ENCODE results near the gene OTOG. TPM values are rescaled to one million over a fixed set of nuclear protein-coding genes. Genes with fewer than 3 reads are reported as not detected.

Gene OTOG
- total RNA-seq, 1 experiment from 2014 or later, result 0.35 TPM

DNA sequence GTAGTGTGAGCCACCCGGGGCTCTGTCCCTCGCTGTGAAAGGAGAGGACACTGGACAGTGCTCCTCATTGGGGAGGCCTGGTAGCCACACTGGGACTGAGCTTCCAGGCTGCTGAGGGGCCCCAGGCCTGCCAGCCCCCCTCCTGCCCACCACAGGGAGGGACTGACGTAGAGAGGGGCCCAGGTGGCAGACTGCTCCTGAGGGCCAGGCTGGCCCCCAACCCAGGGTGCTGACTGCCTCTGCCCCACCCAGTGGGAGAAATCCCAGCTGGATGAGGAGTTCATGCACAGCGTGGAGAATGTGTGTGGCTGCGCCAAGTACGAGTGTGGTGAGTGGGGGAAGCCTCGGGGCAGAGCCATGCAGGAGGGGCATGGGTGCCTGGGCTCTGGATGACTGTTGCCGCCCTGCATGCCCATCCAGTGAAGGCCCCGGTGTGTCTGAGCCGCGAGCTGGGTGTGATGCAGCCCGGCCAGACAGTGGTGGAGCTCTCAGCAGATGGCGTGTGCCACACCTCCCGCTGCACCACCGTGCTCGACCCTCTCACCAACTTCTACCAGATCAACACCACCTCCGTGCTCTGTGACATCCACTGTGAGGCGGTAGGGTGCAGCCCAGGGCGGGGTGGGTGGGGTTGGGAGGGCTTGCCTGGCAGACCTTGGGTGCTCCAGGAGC is 93.6 kb downstream of the OTOG start:
- Histone ChIP-seq H3K18ac (ENCODE audit: insufficient read length, low read depth, low read length) (no peak overlapping the region), H3K79me1 (ENCODE audit: insufficient read depth, low read depth, low read length, poor library complexity, severe bottlenecking) (no peaks in the 10 kb centered on the region), H3K4ac (ENCODE audit: low read depth, low read length) (no peak overlapping the region), H2BK12ac (ENCODE audit: insufficient read length, low read depth, low read length) (no peak overlapping the region), H3K14ac (ENCODE audit: insufficient read depth, low read length) (no peak overlapping the region), H3K56ac (ENCODE audit: insufficient read length, low read depth, low read length) (no peak overlapping the region), H3K4me2 (ENCODE audit: insufficient read depth, insufficient read length, low read length) (no peak overlapping the region), H3K79me2 (ENCODE audit: insufficient read depth, low read length) (no peaks in the 10 kb centered on the region), H3K23me2 (ENCODE audit: insufficient read length, low read depth, low read length, poor library complexity, severe bottlenecking) (no peaks in the 10 kb centered on the region), H3K27ac (ENCODE audit: insufficient read length, low read depth, low read length) (no peak overlapping the region), H2AK5ac (ENCODE audit: insufficient read length, low read length) (no peak overlapping the region), H4K91ac (ENCODE audit: insufficient read length, low read depth, low read length) (no peak overlapping the region), H4K8ac (replicated peaks; ENCODE audit: insufficient read length, low read depth, low read length) (no peak overlapping the region), H3K27me3 (ENCODE audit: insufficient read depth, low read length) (no peaks in the 10 kb centered on the region), H2BK120ac (ENCODE audit: low read depth, low read length, poor library complexity, severe bottlenecking) (no peak overlapping the region), H3T11ph (ENCODE audit: low read length) (no peak overlapping the region), H3K4me1 (ENCODE audit: insufficient read depth, low read length) (no peaks in the 10 kb centered on the region), H3K9ac (ENCODE audit: extremely low read depth, insufficient read length, low read length) (no peak overlapping the region), H2AFZ (ENCODE audit: low read length) (no peak overlapping the region), H4K5ac (ENCODE audit: insufficient read length, low read depth, low read length) (no peak overlapping the region), H2BK5ac (ENCODE audit: insufficient read length, low read length) (no peak overlapping the region), H4K20me1 (ENCODE audit: control insufficient read depth, insufficient read depth, insufficient read length) (no peaks in the 10 kb centered on the region), H2BK15ac (ENCODE audit: low read depth, low read length) (no peak overlapping the region), H2BK20ac (ENCODE audit: low read depth, low read length, poor library complexity, severe bottlenecking) (no peak overlapping the region), H3K23ac (ENCODE audit: insufficient read length, low read depth, low read length) (no peak overlapping the region), H3K9me3 (ENCODE audit: control insufficient read depth, low read depth, low read length) (no peaks in the 10 kb centered on the region)
- no peak overlapping the region for H3K27ac Mint-ChIP-seq
- H3K27me3 Mint-ChIP-seq (ENCODE audit: low read depth), result peaks cover 7% of the 10 kb centered on the region
- no peak overlapping the region for H3K4me3 Mint-ChIP-seq
- peaks cover 2 to 6% of the 10 kb centered on the region in 2 experiments; a peak in 2 of 4 replicates for H3K4me1 Mint-ChIP-seq
- H3K36me3 Mint-ChIP-seq (ENCODE audit: insufficient read depth in 1 of 3, low read depth in 3 of 3), result no peaks in the 10 kb centered on the region
- TF ChIP-seq, protein P1, sequence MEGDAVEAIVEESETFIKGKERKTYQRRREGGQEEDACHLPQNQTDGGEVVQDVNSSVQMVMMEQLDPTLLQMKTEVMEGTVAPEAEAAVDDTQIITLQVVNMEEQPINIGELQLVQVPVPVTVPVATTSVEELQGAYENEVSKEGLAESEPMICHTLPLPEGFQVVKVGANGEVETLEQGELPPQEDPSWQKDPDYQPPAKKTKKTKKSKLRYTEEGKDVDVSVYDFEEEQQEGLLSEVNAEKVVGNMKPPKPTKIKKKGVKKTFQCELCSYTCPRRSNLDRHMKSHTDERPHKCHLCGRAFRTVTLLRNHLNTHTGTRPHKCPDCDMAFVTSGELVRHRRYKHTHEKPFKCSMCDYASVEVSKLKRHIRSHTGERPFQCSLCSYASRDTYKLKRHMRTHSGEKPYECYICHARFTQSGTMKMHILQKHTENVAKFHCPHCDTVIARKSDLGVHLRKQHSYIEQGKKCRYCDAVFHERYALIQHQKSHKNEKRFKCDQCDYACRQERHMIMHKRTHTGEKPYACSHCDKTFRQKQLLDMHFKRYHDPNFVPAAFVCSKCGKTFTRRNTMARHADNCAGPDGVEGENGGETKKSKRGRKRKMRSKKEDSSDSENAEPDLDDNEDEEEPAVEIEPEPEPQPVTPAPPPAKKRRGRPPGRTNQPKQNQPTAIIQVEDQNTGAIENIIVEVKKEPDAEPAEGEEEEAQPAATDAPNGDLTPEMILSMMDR (conservative IDR thresholded peaks at IDR 0.05), result no peak
- DNase-seq, result no peak
- WGBS (ENCODE audit: extremely low coverage, insufficient read length, low lambda C conversion rate), result no CpG with 5 or more reads among the region's 19 CpGs
- H3K9me3 Mint-ChIP-seq, result no peaks in the 10 kb centered on the region
